BJ (cell line): ENCODE measurements around the gene RINL. TPM values are rescaled to one million over a fixed set of nuclear protein-coding genes. Genes with fewer than 3 reads are reported as not detected.

Source experiments
- CTCF ChIA-PET: fragments of 350-600 bp; formaldehyde crosslinking; extraction: SDS; loops from one replicate; lab custom pipeline; 2021; ENCODE audit warnings: antibody characterized with exemption, inconsistent platforms; lab: Yijun Ruan, JAX
- POLR2A ChIA-PET: fragments of 300-600 bp; sonication (Branson Sonifier 250); formaldehyde crosslinking; extraction: SDS; loops from one replicate; lab custom pipeline; 2021; ENCODE audit warnings: antibody characterized with exemption; lab: Charles Lee
- DNase-seq: peaks from one replicate; pipeline ENCODE4 v3.0.0-alpha.2; 2011; ENCODE audit warnings: low read depth
- H3K27me3 ChIP-seq: 2 replicates; pipeline ENCODE4 v1.6.0; 2011; ENCODE audit warnings: low read length; ENCODE audit not compliant: control insufficient read depth, insufficient read depth
- H3K36me3 ChIP-seq: 2 replicates; pipeline ENCODE4 v1.5.1; 2011; ENCODE audit warnings: low read length; ENCODE audit not compliant: control insufficient read depth, insufficient read depth
- H3K4me3 ChIP-seq: 2 replicates; pipeline ENCODE4 v1.5.1; 2011; ENCODE audit warnings: low read depth, mild to moderate bottlenecking, control low read depth, low read length
- polyA plus RNA-seq: library from polyadenylated mRNA; depleted of rRNA; stranded (reverse); fragments of >200 nt; gene quantifications from 2 replicates; pipeline ENCODE4 v1.2.3, GENCODE V29; 2011
- TF ChIP-seq, protein P1 (sequence below): IDR thresholded peaks from 2 replicates; pipeline ENCODE4 v1.5.1; 2011; ENCODE audit warnings: low read depth, mild to moderate bottlenecking, control low read depth, inconsistent platforms, low read length, moderate library complexity; ENCODE audit not compliant: insufficient read depth

RINL gene
- polyA plus RNA-seq, 1 experiment, result 1.9 TPM

- no peak for DNase-seq
- Histone ChIP-seq H3K4me3 (no peak overlapping the region), H3K27me3 (no peaks in the 10 kb centered on the region), H3K36me3 (peaks cover 37% of the 10 kb centered on the region)
- CTCF ChIA-PET, result interaction anchor here (0.8 to 1.1 kb wide), 3 partner anchors 12 to 94 kb away, joined by 3 to 6 read pairs (median 4); partner anchors contain the start of genes MRPS12 and SARS2
- POLR2A ChIA-PET, result no interaction called here
- TF ChIP-seq, protein P1, sequence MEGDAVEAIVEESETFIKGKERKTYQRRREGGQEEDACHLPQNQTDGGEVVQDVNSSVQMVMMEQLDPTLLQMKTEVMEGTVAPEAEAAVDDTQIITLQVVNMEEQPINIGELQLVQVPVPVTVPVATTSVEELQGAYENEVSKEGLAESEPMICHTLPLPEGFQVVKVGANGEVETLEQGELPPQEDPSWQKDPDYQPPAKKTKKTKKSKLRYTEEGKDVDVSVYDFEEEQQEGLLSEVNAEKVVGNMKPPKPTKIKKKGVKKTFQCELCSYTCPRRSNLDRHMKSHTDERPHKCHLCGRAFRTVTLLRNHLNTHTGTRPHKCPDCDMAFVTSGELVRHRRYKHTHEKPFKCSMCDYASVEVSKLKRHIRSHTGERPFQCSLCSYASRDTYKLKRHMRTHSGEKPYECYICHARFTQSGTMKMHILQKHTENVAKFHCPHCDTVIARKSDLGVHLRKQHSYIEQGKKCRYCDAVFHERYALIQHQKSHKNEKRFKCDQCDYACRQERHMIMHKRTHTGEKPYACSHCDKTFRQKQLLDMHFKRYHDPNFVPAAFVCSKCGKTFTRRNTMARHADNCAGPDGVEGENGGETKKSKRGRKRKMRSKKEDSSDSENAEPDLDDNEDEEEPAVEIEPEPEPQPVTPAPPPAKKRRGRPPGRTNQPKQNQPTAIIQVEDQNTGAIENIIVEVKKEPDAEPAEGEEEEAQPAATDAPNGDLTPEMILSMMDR, result no peak
These were observed 41.7 kb downstream of the RINL start for GRCh38 chr19:38836159-38836982.

GRCh38 chr19:38834590-38834989 is 43.5 kb downstream of the RINL start:
- H3K4me3 ChIP-seq, result no peak overlapping the region
- POLR2A ChIA-PET, result no interaction called here
- no peaks in the 10 kb centered on the region for H3K27me3 ChIP-seq
- CTCF ChIA-PET, result no interaction called here
- peaks cover 26% of the 10 kb centered on the region for H3K36me3 ChIP-seq
- TF ChIP-seq, protein P1, result no peak
- no peak for DNase-seq

- CTCF ChIA-PET, result no interaction called here
- no peaks in the 10 kb centered on the region for H3K27me3 ChIP-seq
- no peak for DNase-seq
- H3K36me3 ChIP-seq, result peaks cover 23% of the 10 kb centered on the region
- TF ChIP-seq, protein P1, result no peak
- POLR2A ChIA-PET, result no interaction called here
- no peak overlapping the region for H3K4me3 ChIP-seq
These were observed 44.0 kb downstream of the RINL start for GRCh38 chr19:38834104-38834490.

DNA sequence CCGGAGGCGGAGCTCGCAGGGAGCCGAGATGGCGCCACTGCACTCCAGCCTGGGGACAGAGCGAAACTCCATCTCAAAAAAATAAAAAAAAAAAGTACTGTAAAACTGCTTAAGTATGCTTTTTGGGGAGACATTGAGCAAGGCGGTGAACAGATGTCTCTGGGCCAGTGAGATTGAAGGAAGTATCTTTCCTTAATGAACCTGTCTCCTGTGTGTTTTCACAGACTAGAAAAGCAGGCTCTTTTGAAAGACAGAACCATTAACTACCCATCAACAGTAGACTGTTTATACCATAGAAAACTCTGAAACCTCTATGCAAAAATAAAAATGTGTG is 45.0 kb downstream of the RINL start:
- no peaks in the 10 kb centered on the region for H3K27me3 ChIP-seq
- no peak overlapping the region for H3K4me3 ChIP-seq
- CTCF ChIA-PET, result interaction anchor here (0.6 kb wide), 1 partner anchor 68 kb away, joined by 4 read pairs; no protein-coding TSS in a partner anchor
- DNase-seq, result no peak
- POLR2A ChIA-PET, result no interaction called here
- peaks cover 16% of the 10 kb centered on the region for H3K36me3 ChIP-seq
- TF ChIP-seq, protein P1, result no peak

DNA sequence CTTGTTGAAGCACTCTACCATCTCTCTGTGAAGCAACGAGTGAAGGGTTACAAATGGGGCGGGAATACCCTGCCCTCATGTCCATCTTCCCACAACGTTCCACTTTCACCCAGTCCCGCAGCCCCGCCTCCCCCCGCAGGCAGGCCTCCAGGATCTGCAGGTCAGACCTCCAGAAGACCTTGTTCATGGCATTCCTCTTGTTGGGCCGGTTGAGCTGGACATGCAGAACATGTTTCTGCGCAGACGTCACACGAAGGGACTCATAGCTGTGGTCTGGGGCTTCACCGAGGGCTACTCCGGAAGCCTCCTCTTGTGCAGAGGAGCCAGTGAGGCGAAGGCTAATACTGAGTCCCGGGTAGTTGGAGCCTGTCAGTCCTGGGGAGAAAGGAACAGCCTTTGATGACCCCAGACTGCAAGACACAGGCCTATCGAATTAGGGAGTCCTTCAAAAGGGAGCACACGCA is 46.9 kb downstream of the RINL start:
- ChIA-PET POLR2A (interaction anchor here (0.6 to 1.6 kb wide), 3 partner anchors 18 to 170 kb away, joined by 3 to 8 read pairs (median 3); no protein-coding TSS in a partner anchor), CTCF (interaction anchor here (0.6 to 0.9 kb wide), 2 partner anchors 13 to 61 kb away, joined by 3 read pairs; no protein-coding TSS in a partner anchor)
- DNase-seq, result peak; percentile 85
- Histone ChIP-seq H3K27me3 (no peaks in the 10 kb centered on the region), H3K36me3 (peaks cover 11% of the 10 kb centered on the region), H3K4me3 (peak overlapping the region; percentile 61)
- TF ChIP-seq, protein P1, result no peak
